WTC11 (cell line): Measurements from ENCODE around the gene FFAR3. TPM values are rescaled to one million over a fixed set of nuclear protein-coding genes. Genes with fewer than 3 reads are reported as not detected.

Experiments used
- ATAC-seq: fragments of 200-7000 bp; cut with Tn5 transposase; 2 replicates; pipeline ENCODE4 v1.10.0; 2021; ENCODE audit warnings: mild to moderate bottlenecking, moderate library complexity
- CTCF ChIA-PET: fragments of 300-600 bp; sonication (Branson Sonifier 250); formaldehyde crosslinking; loops from one replicate; lab custom pipeline; 2021; ENCODE audit warnings: antibody characterized with exemption; lab: Charles Lee
- POLR2A ChIA-PET: fragments of 350-600 bp; sonication (Branson Sonifier 250); formaldehyde crosslinking; loops from one replicate; lab custom pipeline; 2021; ENCODE audit warnings: antibody characterized with exemption; lab: Charles Lee
- DNase-seq: peaks from one replicate; pipeline ENCODE4 v3.0.0; 2021; ENCODE audit warnings: low spot score
- H3K27ac Mint-ChIP-seq: 2 replicates; pipeline ENCODE4 v1.8.0; 2021; ENCODE audit warnings: mixed read lengths
- H3K27me3 Mint-ChIP-seq: 2 replicates; pipeline ENCODE4 v1.8.0; 2021; ENCODE audit warnings: low read depth, mild to moderate bottlenecking, moderate library complexity, mixed read lengths
- H3K36me3 Mint-ChIP-seq: 2 replicates; pipeline ENCODE4 v1.8.0; 2021; ENCODE audit warnings: mixed read lengths
- H3K4me1 Mint-ChIP-seq: 2 replicates; pipeline ENCODE4 v1.8.0; 2022; ENCODE audit warnings: mixed read lengths
- H3K4me3 Mint-ChIP-seq: 2 replicates; pipeline ENCODE4 v1.8.0; 2021; ENCODE audit warnings: mild to moderate bottlenecking, moderate library complexity, mixed read lengths
- H3K9me3 Mint-ChIP-seq: 2 replicates; pipeline ENCODE4 v1.8.0; 2021; ENCODE audit warnings: mixed read lengths
- AR ChIP-seq: fragments of 250-450 bp; sonication (Bioruptor Pico); IDR thresholded peaks from 2 replicates; pipeline ENCODE4 v1.9.0; 2021; ENCODE audit warnings: mild to moderate bottlenecking
- ATF2 ChIP-seq: sonication (generic); formaldehyde crosslinking; IDR thresholded peaks from 2 replicates; pipeline ENCODE4 v1.8.1; 2022; ENCODE audit warnings: low read depth, missing genetic modification reagents, borderline replicate concordance
- CDX4 ChIP-seq: fragments of 250-450 bp; sonication (Bioruptor Pico); IDR thresholded peaks from 2 replicates; pipeline ENCODE4 v1.9.0; 2021; ENCODE audit warnings: moderate library complexity, mild to moderate bottlenecking, inconsistent platforms, borderline replicate concordance
- FOXK1 ChIP-seq: sonication (generic); formaldehyde crosslinking; IDR thresholded peaks from 2 replicates; pipeline ENCODE4 v1.8.0; 2022; ENCODE audit warnings: mild to moderate bottlenecking, moderate library complexity, missing genetic modification reagents
- GRHL2 ChIP-seq: fragments of 250-450 bp; sonication (Bioruptor Pico); IDR thresholded peaks from 2 replicates; pipeline ENCODE4 v1.8.0; 2022; ENCODE audit warnings: mild to moderate bottlenecking, moderate library complexity; ENCODE audit not compliant: insufficient replicate concordance, severe bottlenecking
- GTF2I ChIP-seq: fragments of 250-450 bp; sonication (Bioruptor Pico); conservative IDR thresholded peaks from 2 replicates; pipeline ENCODE4 v1.4.0; 2021; ENCODE audit warnings: mild to moderate bottlenecking
- KAT7 ChIP-seq: sonication (generic); formaldehyde crosslinking; IDR thresholded peaks from 2 replicates; pipeline ENCODE4 v1.8.1; 2023; ENCODE audit warnings: missing genetic modification reagents, mild to moderate bottlenecking, borderline replicate concordance
- NR1H2 ChIP-seq: sonication (generic); formaldehyde crosslinking; IDR thresholded peaks from 2 replicates; pipeline ENCODE4 v1.9.0; 2021; ENCODE audit warnings: mild to moderate bottlenecking, moderate library complexity, missing genetic modification reagents
- OVOL2 ChIP-seq: fragments of 250-450 bp; sonication (Bioruptor Pico); IDR thresholded peaks from 2 replicates; pipeline ENCODE4 v1.9.0; 2021; ENCODE audit warnings: mild to moderate bottlenecking, borderline replicate concordance
- PREB ChIP-seq: sonication (generic); formaldehyde crosslinking; IDR thresholded peaks from 2 replicates; pipeline ENCODE4 v1.8.1; 2022; ENCODE audit warnings: mild to moderate bottlenecking, missing genetic modification reagents, moderate library complexity, borderline replicate concordance
- SMAD4 ChIP-seq: sonication (generic); formaldehyde crosslinking; IDR thresholded peaks from 2 replicates; pipeline ENCODE4 v1.8.0; 2022; ENCODE audit warnings: mild to moderate bottlenecking, missing genetic modification reagents
- TCF7 ChIP-seq: sonication (generic); formaldehyde crosslinking; IDR thresholded peaks from 2 replicates; pipeline ENCODE4 v1.8.0; 2022; ENCODE audit warnings: mild to moderate bottlenecking, low read depth, missing genetic modification reagents, moderate library complexity
- USF1 ChIP-seq: sonication (generic); formaldehyde crosslinking; IDR thresholded peaks from 2 replicates; pipeline ENCODE4 v1.8.0; 2022; ENCODE audit warnings: mild to moderate bottlenecking, missing genetic modification reagents
- ZNF219 ChIP-seq: sonication (generic); formaldehyde crosslinking; IDR thresholded peaks from 2 replicates; pipeline ENCODE4 v1.8.0; 2023; ENCODE audit warnings: missing genetic modification reagents, mild to moderate bottlenecking, borderline replicate concordance
- ZNF532 ChIP-seq: fragments of 250-450 bp; sonication (Bioruptor Pico); IDR thresholded peaks from 2 replicates; pipeline ENCODE4 v1.9.0; 2021; ENCODE audit warnings: mild to moderate bottlenecking, borderline replicate concordance
- total RNA-seq: library from RNA; stranded (reverse); gene quantifications from 3 replicates; pipeline ENCODE4 v1.2.3, GENCODE V29; 2021
- TF ChIP-seq, protein P1 (sequence below): sonication (generic); formaldehyde crosslinking; IDR thresholded peaks from 2 replicates; pipeline ENCODE4 v1.8.0; 2022; ENCODE audit warnings: missing genetic modification reagents

FFAR3 gene
- total RNA-seq, 1 experiment from 2014 or later, result not detected

DNA sequence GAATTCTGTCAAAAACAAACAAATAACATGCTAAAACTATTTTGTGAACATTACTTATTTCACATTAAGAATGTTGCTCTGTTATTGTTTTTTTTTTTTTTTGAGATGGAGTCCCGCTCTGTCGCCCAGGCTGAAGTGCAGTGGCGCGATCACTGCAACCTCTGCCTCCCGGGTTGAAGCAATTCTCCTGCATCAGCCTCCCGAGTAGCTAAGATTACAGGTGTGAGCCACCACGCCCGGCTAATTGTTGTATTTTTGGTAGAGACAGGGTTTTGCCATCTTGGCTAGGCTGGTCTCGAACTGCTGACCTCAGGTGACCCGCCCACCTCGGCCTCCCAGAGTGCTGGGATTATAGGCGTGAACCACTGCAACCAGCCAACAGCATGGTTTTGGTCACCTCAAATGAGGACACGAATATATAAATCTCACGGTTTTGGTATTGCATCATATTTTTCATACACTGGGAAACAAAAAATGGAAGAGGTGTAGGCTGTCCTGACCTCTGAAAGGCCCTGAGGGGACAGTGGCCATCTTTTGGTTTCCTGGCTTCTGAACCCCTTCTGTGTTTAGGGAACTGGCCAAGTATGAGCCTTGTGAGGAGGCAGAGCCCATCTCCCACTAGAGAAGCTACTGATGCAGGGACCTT lies 38.1 kb downstream of the FFAR3 start:
- H3K4me3 Mint-ChIP-seq, result no peak overlapping the region
- CTCF ChIA-PET, result no interaction called here
- ATAC-seq (no peak), DNase-seq (no peak)
- no peak overlapping the region for H3K27ac Mint-ChIP-seq
- no peaks in the 10 kb centered on the region for H3K36me3 Mint-ChIP-seq
- POLR2A ChIA-PET, result no interaction called here
- TF ChIP-seq PREB (CRISPR knock-in tag) (no peak), SMAD4 (no peak), USF1 (CRISPR knock-in tag) (no peak), ZNF532 (CRISPR knock-in tag) (no peak), CDX4 (CRISPR knock-in tag) (no peak), GRHL2 (CRISPR knock-in tag) (no peak), ATF2 (CRISPR knock-in tag) (no peak), TCF7 (CRISPR knock-in tag) (no peak), OVOL2 (CRISPR knock-in tag) (no peak), FOXK1 (no peak), KAT7 (CRISPR knock-in tag) (no peak), GTF2I (CRISPR knock-in tag) (no peak), NR1H2 (CRISPR knock-in tag) (no peak), AR (CRISPR knock-in tag) (no peak), ZNF219 (no peak)
- TF ChIP-seq, protein P1, sequence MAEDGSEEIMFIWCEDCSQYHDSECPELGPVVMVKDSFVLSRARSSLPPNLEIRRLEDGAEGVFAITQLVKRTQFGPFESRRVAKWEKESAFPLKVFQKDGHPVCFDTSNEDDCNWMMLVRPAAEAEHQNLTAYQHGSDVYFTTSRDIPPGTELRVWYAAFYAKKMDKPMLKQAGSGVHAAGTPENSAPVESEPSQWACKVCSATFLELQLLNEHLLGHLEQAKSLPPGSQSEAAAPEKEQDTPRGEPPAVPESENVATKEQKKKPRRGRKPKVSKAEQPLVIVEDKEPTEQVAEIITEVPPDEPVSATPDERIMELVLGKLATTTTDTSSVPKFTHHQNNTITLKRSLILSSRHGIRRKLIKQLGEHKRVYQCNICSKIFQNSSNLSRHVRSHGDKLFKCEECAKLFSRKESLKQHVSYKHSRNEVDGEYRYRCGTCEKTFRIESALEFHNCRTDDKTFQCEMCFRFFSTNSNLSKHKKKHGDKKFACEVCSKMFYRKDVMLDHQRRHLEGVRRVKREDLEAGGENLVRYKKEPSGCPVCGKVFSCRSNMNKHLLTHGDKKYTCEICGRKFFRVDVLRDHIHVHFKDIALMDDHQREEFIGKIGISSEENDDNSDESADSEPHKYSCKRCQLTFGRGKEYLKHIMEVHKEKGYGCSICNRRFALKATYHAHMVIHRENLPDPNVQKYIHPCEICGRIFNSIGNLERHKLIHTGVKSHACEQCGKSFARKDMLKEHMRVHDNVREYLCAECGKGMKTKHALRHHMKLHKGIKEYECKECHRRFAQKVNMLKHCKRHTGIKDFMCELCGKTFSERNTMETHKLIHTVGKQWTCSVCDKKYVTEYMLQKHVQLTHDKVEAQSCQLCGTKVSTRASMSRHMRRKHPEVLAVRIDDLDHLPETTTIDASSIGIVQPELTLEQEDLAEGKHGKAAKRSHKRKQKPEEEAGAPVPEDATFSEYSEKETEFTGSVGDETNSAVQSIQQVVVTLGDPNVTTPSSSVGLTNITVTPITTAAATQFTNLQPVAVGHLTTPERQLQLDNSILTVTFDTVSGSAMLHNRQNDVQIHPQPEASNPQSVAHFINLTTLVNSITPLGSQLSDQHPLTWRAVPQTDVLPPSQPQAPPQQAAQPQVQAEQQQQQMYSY (CRISPR knock-in tag), result no peak
- H3K27me3 Mint-ChIP-seq, result no peaks in the 10 kb centered on the region
- H3K4me1 Mint-ChIP-seq, result no peaks in the 10 kb centered on the region
- H3K9me3 Mint-ChIP-seq, result no peaks in the 10 kb centered on the region
